IPS-15b (cell line): ENCODE data around the gene ZRSR2.
"Not testable (repeated sequence)": the region's sequence is repeated elsewhere in the genome, so short reads cannot be mapped to it uniquely, and the experiment has no call there.

ENCODE experiments used
- H3K27me3 ChIP-seq: one replicate; pipeline ENCODE4 v1.6.1; 2013; ENCODE audit warnings: low read length; ENCODE audit not compliant: control insufficient read depth, insufficient read depth
- H3K36me3 ChIP-seq: one replicate; pipeline ENCODE4 v1.6.1; 2013; ENCODE audit warnings: low read length; ENCODE audit not compliant: control insufficient read depth, insufficient read depth
- H3K4me1 ChIP-seq: one replicate; pipeline ENCODE4 v1.6.1; 2013; ENCODE audit warnings: mild to moderate bottlenecking, low read length; ENCODE audit not compliant: control insufficient read depth, insufficient read depth
- H3K4me3 ChIP-seq: one replicate; pipeline ENCODE4 v1.5.1; 2013; ENCODE audit warnings: low read depth, low read length
- H3K9ac ChIP-seq: one replicate; pipeline ENCODE4 v1.6.1; 2013; ENCODE audit warnings: low read depth, mild to moderate bottlenecking, low read length
- H3K9me3 ChIP-seq: one replicate; pipeline ENCODE4 v1.6.1; 2013; ENCODE audit warnings: mild to moderate bottlenecking, low read length; ENCODE audit not compliant: control insufficient read depth, insufficient read depth

The ZRSR2 gene

GRCh38 chrX:15758140-15758539 lies 32.1 kb upstream of the ZRSR2 start:
- Histone ChIP-seq H3K9me3 (no peaks in the 10 kb centered on the region), H3K4me1 (no peaks in the 10 kb centered on the region), H3K4me3 (no peak overlapping the region), H3K36me3 (no peaks in the 10 kb centered on the region), H3K27me3 (no peaks in the 10 kb centered on the region), H3K9ac (no peak overlapping the region)

- H3K4me1 ChIP-seq, H3K9me3 ChIP-seq, H3K36me3 ChIP-seq, H3K27me3 ChIP-seq, H3K4me3 ChIP-seq, H3K9ac ChIP-seq: not testable (repeated sequence)
Observed at GRCh38 chrX:15759886-15760285, 30.4 kb upstream of the ZRSR2 start.

- H3K9ac ChIP-seq: no peak overlapping the region
Observed at GRCh38 chrX:15761564-15762191, 28.6 kb upstream of the ZRSR2 start.

DNA sequence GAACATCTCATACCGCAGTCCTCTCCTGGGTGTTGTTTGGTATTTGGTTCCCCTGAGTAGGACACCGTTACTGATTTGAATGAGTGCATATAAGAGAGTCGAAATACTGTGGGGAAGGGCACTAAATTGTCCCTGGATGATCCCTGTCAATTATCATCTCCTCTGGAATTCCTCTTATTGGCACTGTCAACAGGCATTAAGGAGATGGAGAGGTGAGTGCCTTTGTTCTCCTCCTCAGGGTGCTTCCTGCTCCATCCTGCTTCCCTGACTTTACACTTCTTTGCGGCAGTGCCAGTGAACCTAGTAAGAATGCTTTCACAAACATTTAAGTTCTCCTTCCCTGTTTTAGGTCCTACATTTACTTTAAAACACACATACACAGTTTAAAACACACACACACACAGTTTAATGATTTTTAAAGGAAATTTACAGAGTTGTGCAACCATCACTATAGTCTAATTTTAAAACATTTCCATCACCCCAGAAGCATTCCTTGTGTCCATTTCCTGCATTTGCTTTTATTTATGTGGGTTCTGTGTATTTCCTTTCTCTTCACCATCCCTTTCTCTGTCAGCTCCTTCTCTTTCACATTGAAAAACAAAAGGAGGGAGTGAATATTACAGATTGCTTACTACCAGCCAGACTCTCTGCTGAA lies 20.9 kb upstream of the ZRSR2 start:
- H3K36me3 ChIP-seq: no peaks in the 10 kb centered on the region
- H3K27me3 ChIP-seq: no peaks in the 10 kb centered on the region
- H3K9ac ChIP-seq: no peak overlapping the region
- no peaks in the 10 kb centered on the region for H3K9me3 ChIP-seq
- no peak overlapping the region for H3K4me3 ChIP-seq
- H3K4me1 ChIP-seq: peaks cover 7% of the 10 kb centered on the region

More at GRCh38 chrX:15761564-15762191, 28.6 kb upstream of the ZRSR2 start:
- H3K27me3 ChIP-seq: no peaks in the 10 kb centered on the region
- no peaks in the 10 kb centered on the region for H3K4me1 ChIP-seq
- H3K4me3 ChIP-seq: no peak overlapping the region
- H3K36me3 ChIP-seq: no peaks in the 10 kb centered on the region
- H3K9me3 ChIP-seq: no peaks in the 10 kb centered on the region

DNA sequence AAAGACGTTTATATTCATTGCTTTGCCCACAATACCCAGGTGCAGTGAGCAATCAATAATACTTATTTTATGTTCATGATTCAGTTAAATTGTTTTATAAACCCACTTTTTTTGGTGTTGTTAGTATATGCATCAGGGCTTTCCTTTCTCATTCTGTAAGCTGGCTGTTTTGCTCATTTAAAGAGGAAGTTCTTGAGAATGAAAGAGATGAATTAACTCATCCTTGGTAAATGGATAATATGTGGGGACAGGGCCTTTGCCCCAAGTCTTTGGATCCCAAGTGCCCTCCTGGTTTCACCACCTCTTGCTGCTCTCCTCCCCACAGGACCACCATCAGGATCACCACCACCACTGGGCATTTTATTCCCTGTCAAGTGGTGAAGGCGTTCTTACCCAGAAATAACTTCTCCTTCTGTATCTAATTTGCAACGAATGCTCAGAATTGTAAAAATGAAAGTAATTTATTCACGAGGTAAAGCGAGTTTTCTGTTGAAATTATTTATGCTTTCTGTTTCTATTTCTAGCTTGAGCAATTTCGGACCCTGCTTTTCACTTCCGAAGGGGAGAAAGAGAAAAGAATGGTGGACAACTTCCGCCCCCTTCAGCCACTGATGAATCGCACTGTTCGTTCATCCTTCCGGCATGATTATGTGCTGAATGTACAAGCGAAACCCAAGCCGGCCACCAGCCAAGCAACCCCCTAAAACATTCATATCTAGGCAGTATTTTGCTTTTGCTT lies 8.2 kb upstream of the ZRSR2 start:
- H3K4me1 ChIP-seq: no peaks in the 10 kb centered on the region
- H3K9ac ChIP-seq: no peak overlapping the region
- H3K4me3 ChIP-seq: no peak overlapping the region
- H3K9me3 ChIP-seq: no peaks in the 10 kb centered on the region
- no peaks in the 10 kb centered on the region for H3K36me3 ChIP-seq
- H3K27me3 ChIP-seq: no peaks in the 10 kb centered on the region

DNA sequence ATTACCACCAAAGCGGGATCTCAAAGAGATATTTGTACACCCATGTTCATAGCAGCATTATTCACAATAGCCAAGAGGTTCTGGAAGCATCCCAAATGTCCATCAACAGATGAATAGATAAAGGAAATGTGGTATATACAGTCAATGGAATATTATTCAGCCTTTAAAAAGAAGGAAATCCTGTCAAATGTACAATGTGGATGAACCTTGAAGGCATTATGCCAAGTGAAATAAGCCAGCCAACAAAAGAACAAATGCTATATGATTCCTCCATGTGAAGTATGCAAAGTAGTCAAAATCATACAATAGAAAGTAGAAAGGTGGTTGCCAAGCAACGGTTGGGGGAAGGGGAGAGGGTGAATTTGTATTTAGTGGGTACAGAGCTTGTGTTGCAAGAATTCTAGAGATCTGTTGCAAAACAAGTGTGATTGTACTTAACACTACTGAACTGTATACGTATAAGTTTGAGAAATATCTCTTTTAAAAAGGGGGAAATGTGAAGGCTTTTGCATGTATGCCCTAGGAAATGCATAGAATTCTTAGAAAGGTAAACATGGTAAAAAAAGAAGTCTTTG lies 5.0 kb upstream of the ZRSR2 start:
- no peaks in the 10 kb centered on the region for H3K27me3 ChIP-seq
- H3K9me3 ChIP-seq: no peaks in the 10 kb centered on the region
- H3K4me1 ChIP-seq: no peaks in the 10 kb centered on the region
- H3K9ac ChIP-seq: no peak overlapping the region
- no peak overlapping the region for H3K4me3 ChIP-seq
- H3K36me3 ChIP-seq: no peaks in the 10 kb centered on the region

- Histone ChIP-seq H3K9me3 (no peaks in the 10 kb centered on the region), H3K27me3 (no peaks in the 10 kb centered on the region), H3K36me3 (no peaks in the 10 kb centered on the region), H3K4me3 (no peak overlapping the region), H3K4me1 (no peaks in the 10 kb centered on the region), H3K9ac (no peak overlapping the region)
Observed at GRCh38 chrX:15786915-15787314, 3.4 kb upstream of the ZRSR2 start.

- H3K4me1 ChIP-seq: no peaks in the 10 kb centered on the region
- peak overlapping the region; percentile 85 for H3K4me3 ChIP-seq
- peak overlapping the region; percentile 76 for H3K9ac ChIP-seq
- H3K27me3 ChIP-seq: no peaks in the 10 kb centered on the region
- H3K36me3 ChIP-seq: peaks cover 4% of the 10 kb centered on the region
- no peaks in the 10 kb centered on the region for H3K9me3 ChIP-seq
Observed at GRCh38 chrX:15790769-15791290, 546 bp downstream of the ZRSR2 start.

DNA sequence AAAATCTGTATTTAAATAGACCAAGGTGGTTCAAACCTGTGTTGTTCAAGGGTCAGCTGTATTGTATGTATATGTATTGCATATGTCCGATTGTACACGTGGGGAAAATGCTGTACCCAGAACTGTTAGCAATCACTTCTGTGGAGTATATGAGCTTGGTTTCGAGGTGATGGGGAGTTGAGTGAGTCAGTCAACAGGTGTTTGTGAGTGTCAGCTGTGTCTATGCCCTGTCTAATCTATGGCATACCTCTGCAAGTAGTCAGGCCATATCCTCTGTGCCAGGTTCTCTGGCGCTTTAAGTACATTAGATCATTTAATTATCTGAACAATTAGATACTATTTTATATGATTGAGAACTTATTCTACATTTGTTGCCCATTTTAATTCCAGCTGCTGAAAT lies 7.4 kb downstream of the ZRSR2 start:
- no peak overlapping the region for H3K4me3 ChIP-seq
- peaks cover 2% of the 10 kb centered on the region for H3K36me3 ChIP-seq
- no peak overlapping the region for H3K9ac ChIP-seq
- no peaks in the 10 kb centered on the region for H3K4me1 ChIP-seq
- no peaks in the 10 kb centered on the region for H3K27me3 ChIP-seq
- no peaks in the 10 kb centered on the region for H3K9me3 ChIP-seq

DNA sequence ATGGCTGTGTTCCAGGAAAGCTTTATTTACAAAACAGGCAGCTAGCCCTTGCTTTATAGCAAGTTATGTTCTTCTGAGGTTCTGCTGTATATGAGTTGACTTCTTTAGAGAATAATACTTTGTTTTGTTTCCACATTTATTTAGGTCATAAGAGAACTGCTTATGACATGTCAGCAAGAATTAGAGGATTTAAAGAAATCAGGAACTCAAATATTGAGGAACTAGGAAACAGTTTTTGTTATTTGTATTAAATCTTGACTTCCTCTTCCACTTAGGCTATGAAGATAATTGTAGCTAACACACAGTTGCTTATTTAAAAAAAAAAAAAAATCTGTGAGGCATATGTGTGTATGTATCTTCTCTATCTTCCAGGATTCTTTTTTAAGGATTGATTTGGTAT lies 14.3 kb downstream of the ZRSR2 start:
- Histone ChIP-seq H3K4me1 (no peaks in the 10 kb centered on the region), H3K4me3 (no peak overlapping the region), H3K9ac (no peak overlapping the region), H3K9me3 (no peaks in the 10 kb centered on the region), H3K27me3 (no peaks in the 10 kb centered on the region), H3K36me3 (peaks cover 6% of the 10 kb centered on the region)

GRCh38 chrX:15808254-15808653 lies 18.0 kb downstream of the ZRSR2 start:
- no peak overlapping the region for H3K4me3 ChIP-seq
- no peak overlapping the region for H3K9ac ChIP-seq
- peaks cover 7% of the 10 kb centered on the region for H3K36me3 ChIP-seq
- H3K4me1 ChIP-seq: no peaks in the 10 kb centered on the region
- H3K27me3 ChIP-seq: no peaks in the 10 kb centered on the region
- H3K9me3 ChIP-seq: no peaks in the 10 kb centered on the region
